K562 (cell line): ENCODE data around the gene SMS. TPM values are rescaled to one million over a fixed set of nuclear protein-coding genes. Genes with fewer than 3 reads are reported as not detected.
A peak's percentile ranks its signal among the peaks of the same experiment; 100 is the strongest.

Experiments used
- CREM ChIP-seq: IDR thresholded peaks from 2 replicates; pipeline ENCODE4 v1.6.1; 2014; ENCODE audit warnings: antibody characterized with exemption, low read depth
- KDM5B ChIP-seq: fragments of 200-600 bp; sonication (generic); IDR thresholded peaks from 2 replicates; pipeline ENCODE4 v1.6.1; 2012; ENCODE audit warnings: low read depth, mild to moderate bottlenecking, moderate library complexity, low read length, control low read depth, inconsistent platforms; ENCODE audit not compliant: insufficient replicate concordance
- MAZ ChIP-seq, 2 experiments: fragments of 450-650 bp in 1 of 2; sonication (generic) in 1 of 2; formaldehyde crosslinking; IDR thresholded peaks in 1 of 2; conservative IDR thresholded peaks in 1 of 2; 2 replicates each; pipeline versions ENCODE4 v1.4.0 to v1.5.0; 2020; ENCODE audit warnings: mild to moderate bottlenecking in 1 of 2, missing genetic modification reagents in 1 of 2
- NFRKB ChIP-seq: fragments of 450-650 bp; IDR thresholded peaks from 2 replicates; pipeline ENCODE4 v1.6.1; 2016; ENCODE audit warnings: low read depth
- NKRF ChIP-seq: fragments of 450-650 bp; IDR thresholded peaks from 2 replicates; pipeline ENCODE4 v1.6.1; 2016; ENCODE audit warnings: borderline replicate concordance
- PHF20 ChIP-seq: fragments of 450-650 bp; IDR thresholded peaks from 2 replicates; pipeline ENCODE4 v1.6.1; 2018; ENCODE audit not compliant: partially characterized antibody
- RBFOX2 ChIP-seq: fragments of 200-400 bp; formaldehyde crosslinking; IDR thresholded peaks from 2 replicates; pipeline ENCODE4 v1.6.1; 2017; ENCODE audit warnings: low read depth, mild to moderate bottlenecking, low read length, moderate library complexity
- SUPT5H ChIP-seq: fragments of 450-650 bp; IDR thresholded peaks from 2 replicates; pipeline ENCODE4 v1.6.1; 2016
- THRA ChIP-seq: fragments of 450-650 bp; IDR thresholded peaks from 2 replicates; pipeline ENCODE4 v1.6.1; 2017; ENCODE audit warnings: mild to moderate bottlenecking, moderate library complexity
- ZBTB40 ChIP-seq, 2 experiments: fragments of 450-650 bp in 1 of 2; sonication (generic) in 1 of 2; formaldehyde crosslinking in 1 of 2; IDR thresholded peaks; 2 replicates each; pipeline versions ENCODE4 v1.7.1 to v1.9.0; 2016 to 2022; ENCODE audit warnings: inconsistent platforms in 1 of 2, mild to moderate bottlenecking in 1 of 2, missing genetic modification reagents in 1 of 2
- polyA plus RNA-seq, 8 experiments: library from polyadenylated mRNA; depleted of rRNA in 4 of 8; stranded (reverse) in 5 of 8; unstranded in 3 of 8; fragments of >200 nt; fragmentation: Nextera tagmentation in 2 of 8; fragmentation: Illumina TruSeq in 1 of 8; extraction: Ambion mirVana in 2 of 8; extraction: Trizol in 1 of 8; gene quantifications; 2 replicates each; pipeline versions ENCODE4 v1.2.1 to v1.2.3, GENCODE V29; 2011 to 2014; ENCODE audit warnings: inconsistent platforms in 1 of 8, missing spikeins in 1 of 8
- total RNA-seq, 7 experiments: library from RNA; depleted of rRNA in 6 of 7; stranded (reverse); fragments of >200 nt in 6 of 7; fragmentation: Illumina TruSeq in 2 of 7; extraction: Trizol in 2 of 7; gene quantifications; 2 replicates each; pipeline versions ENCODE4 v1.2.1 to v1.2.3, GENCODE V29; 2011 to 2021; ENCODE audit warnings: low replicate concordance in 1 of 7
- TF ChIP-seq, protein P1 (sequence below), 2 experiments: fragments of 200-800 bp in 1 of 2; sonication (Bioruptor generic) in 1 of 2; sonication (generic) in 1 of 2; formaldehyde crosslinking in 1 of 2; IDR thresholded peaks in 1 of 2; conservative IDR thresholded peaks in 1 of 2; 2 replicates each; pipeline versions ENCODE4 v1.5.0 to v1.6.1; 2016 to 2020; ENCODE audit warnings: missing compliant biosample characterization in 1 of 2, missing genetic modification characterization in 1 of 2, missing genetic modification reagents in 1 of 2

SMS gene
- total and polyA plus RNA-seq, 9 of the 15 experiments (the other 6 are each of a cell fraction or from before 2014, with no cell fraction given) = 71.1 to 193 (median 152) TPM

DNA sequence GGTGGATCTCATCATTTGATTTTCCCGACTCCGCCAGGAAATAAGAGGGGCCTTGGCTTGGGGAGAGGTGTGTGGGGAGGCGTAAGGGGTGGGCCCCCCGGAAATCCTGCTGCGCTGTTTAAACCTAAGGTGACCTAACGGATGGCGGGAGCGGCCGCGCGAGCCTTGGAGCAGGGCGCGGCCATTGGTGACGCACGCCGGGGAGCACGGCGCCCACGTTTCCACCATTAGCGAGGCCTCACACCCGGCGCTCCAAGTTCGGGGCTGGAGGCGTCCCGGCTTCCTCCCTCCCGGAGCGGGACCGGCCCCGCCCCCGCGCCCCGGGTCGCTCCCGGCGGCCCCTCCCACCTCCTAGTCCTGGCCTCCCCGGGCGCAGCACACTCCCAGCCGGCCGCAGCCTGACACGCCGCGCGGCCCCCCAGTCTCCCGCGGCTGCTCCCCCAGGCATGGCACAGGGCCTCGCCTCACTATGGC, at the start of gene SMS (continued):
- TF ChIP-seq ZBTB40 (IDR thresholded peaks at IDR 0.05) = 0 out of 2 replicates have a peak, but pooled peaks have one; percentile 23
- no peak for TF ChIP-seq ZBTB40 (CRISPR knock-in tag; IDR thresholded peaks at IDR 0.05)
- TF ChIP-seq PHF20 = peak; percentile 56
- TF ChIP-seq NFRKB = 0 out of 2 replicates have a peak, but pooled peaks have one; percentile 30
- TF ChIP-seq, protein P1, sequence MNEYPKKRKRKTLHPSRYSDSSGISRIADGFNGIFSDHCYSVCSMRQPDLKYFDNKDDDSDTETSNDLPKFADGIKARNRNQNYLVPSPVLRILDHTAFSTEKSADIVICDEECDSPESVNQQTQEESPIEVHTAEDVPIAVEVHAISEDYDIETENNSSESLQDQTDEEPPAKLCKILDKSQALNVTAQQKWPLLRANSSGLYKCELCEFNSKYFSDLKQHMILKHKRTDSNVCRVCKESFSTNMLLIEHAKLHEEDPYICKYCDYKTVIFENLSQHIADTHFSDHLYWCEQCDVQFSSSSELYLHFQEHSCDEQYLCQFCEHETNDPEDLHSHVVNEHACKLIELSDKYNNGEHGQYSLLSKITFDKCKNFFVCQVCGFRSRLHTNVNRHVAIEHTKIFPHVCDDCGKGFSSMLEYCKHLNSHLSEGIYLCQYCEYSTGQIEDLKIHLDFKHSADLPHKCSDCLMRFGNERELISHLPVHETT (CRISPR knock-in tag; conservative IDR thresholded peaks at IDR 0.05 in 1 of 2, IDR thresholded peaks at IDR 0.05 in 1 of 2) = peak in 1 of 2 experiments; percentile 71; a peak in 2 of 4 replicates
- TF ChIP-seq RBFOX2 = peak; percentile 86
- TF ChIP-seq NKRF = no peak
- peak; percentile 61 to 62 for TF ChIP-seq MAZ (CRISPR knock-in tag; conservative IDR thresholded peaks at IDR 0.05 in 1 of 2, IDR thresholded peaks at IDR 0.05 in 1 of 2)
- TF ChIP-seq THRA = no peak
- peak; percentile 47 for TF ChIP-seq KDM5B
- TF ChIP-seq CREM = peak; percentile 78
- TF ChIP-seq SUPT5H = peak; percentile 64
